Astrocyte (in vitro differentiated cells and primary cell): ENCODE data around the gene HTR3C.

Experiments used
- EZH2 ChIP-seq: IDR thresholded peaks from 2 replicates; pipeline ENCODE4 v1.6.1; 2012; ENCODE audit warnings: mild to moderate bottlenecking, low read length, inconsistent platforms; ENCODE audit not compliant: insufficient read depth
- TF ChIP-seq, protein P1 (sequence below): IDR thresholded peaks from 2 replicates; pipeline ENCODE4 v1.5.1; 2011; ENCODE audit warnings: low read depth, mild to moderate bottlenecking, inconsistent platforms, low read length, moderate library complexity; ENCODE audit not compliant: insufficient read depth

DNA sequence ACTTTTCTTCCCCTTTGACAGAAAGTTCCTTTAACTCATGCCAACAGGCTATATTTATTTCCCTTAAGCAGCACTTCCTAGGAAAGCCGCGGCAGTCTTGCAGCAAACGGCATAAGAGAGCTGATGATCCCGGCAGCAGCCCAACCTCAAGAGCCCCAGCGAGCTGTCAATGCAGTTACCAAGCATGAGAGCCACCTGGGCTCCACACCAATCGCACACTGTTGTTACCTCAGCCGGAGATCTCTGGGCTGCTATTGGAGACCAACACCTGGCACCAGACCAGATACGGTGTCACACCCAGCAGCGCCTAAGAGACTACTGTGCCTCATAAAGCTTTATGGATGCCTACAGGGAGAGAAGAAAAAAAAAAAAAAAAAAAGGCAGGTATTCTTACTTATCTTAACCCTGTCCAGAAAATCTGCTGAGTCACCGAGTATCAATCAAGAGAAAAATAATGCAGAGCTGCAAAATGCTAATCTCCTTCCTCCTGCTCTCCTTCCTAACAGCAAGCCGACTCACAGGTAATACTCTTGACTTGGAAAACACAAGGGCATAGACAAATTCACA lies 46.8 kb upstream of the HTR3C start:
- TF ChIP-seq, protein P1, sequence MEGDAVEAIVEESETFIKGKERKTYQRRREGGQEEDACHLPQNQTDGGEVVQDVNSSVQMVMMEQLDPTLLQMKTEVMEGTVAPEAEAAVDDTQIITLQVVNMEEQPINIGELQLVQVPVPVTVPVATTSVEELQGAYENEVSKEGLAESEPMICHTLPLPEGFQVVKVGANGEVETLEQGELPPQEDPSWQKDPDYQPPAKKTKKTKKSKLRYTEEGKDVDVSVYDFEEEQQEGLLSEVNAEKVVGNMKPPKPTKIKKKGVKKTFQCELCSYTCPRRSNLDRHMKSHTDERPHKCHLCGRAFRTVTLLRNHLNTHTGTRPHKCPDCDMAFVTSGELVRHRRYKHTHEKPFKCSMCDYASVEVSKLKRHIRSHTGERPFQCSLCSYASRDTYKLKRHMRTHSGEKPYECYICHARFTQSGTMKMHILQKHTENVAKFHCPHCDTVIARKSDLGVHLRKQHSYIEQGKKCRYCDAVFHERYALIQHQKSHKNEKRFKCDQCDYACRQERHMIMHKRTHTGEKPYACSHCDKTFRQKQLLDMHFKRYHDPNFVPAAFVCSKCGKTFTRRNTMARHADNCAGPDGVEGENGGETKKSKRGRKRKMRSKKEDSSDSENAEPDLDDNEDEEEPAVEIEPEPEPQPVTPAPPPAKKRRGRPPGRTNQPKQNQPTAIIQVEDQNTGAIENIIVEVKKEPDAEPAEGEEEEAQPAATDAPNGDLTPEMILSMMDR = no peak
- TF ChIP-seq EZH2 = no peak
